ENCODE results near the gene TEX53. TPM values are rescaled to one million over a fixed set of nuclear protein-coding genes. Genes with fewer than 3 reads are reported as not detected.

The TEX53 gene
- total RNA-seq, 1 experiment from 2014 or later, result not detected

GRCh38 chr9:114613919-114614318, 43.7 kb downstream of the TEX53 start:
- POLR2A ChIA-PET, result interaction anchor here (2.4 kb wide), 1 partner anchor 26 kb away, joined by 7 read pairs; the partner anchor contains the start of gene ATP6V1G1
- H3K4me2 ChIP-seq (ENCODE audit: low read length), result no peak overlapping the region
- no peak overlapping the region for H3K9ac ChIP-seq (ENCODE audit: low read length)
- BruUV-seq (replicated peaks), result no TSS peak
- intact Hi-C loops (cut with micrococcal nuclease), result no loop called here
- RAD21 ChIA-PET (ENCODE audit: low non-redundant PET in 1 of 2, low total read pairs in 2 of 2, uncharacterized antibody in 2 of 2, unreplicated experiment in 2 of 2), result no interaction called here
- no peak for TF ChIP-seq YY1 (IDR thresholded peaks at IDR 0.05; ENCODE audit: extremely low read depth, insufficient replicate concordance, low read depth, low read length)
- TF ChIP-seq, protein P1, sequence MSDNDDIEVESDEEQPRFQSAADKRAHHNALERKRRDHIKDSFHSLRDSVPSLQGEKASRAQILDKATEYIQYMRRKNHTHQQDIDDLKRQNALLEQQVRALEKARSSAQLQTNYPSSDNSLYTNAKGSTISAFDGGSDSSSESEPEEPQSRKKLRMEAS (IDR thresholded peaks at IDR 0.05), result no peak
- TF ChIP-seq, protein P2, sequence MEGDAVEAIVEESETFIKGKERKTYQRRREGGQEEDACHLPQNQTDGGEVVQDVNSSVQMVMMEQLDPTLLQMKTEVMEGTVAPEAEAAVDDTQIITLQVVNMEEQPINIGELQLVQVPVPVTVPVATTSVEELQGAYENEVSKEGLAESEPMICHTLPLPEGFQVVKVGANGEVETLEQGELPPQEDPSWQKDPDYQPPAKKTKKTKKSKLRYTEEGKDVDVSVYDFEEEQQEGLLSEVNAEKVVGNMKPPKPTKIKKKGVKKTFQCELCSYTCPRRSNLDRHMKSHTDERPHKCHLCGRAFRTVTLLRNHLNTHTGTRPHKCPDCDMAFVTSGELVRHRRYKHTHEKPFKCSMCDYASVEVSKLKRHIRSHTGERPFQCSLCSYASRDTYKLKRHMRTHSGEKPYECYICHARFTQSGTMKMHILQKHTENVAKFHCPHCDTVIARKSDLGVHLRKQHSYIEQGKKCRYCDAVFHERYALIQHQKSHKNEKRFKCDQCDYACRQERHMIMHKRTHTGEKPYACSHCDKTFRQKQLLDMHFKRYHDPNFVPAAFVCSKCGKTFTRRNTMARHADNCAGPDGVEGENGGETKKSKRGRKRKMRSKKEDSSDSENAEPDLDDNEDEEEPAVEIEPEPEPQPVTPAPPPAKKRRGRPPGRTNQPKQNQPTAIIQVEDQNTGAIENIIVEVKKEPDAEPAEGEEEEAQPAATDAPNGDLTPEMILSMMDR (IDR thresholded peaks at IDR 0.05 in 2 of 3, conservative IDR thresholded peaks at IDR 0.05 in 1 of 3; ENCODE audit: borderline replicate concordance in 1 of 3, insufficient read depth in 1 of 3, low read depth in 2 of 3, low read length in 2 of 3), result no peak
- TF ChIP-seq POLR2A (IDR thresholded peaks at IDR 0.05; ENCODE audit: borderline replicate concordance, extremely low read depth, insufficient read depth, insufficient read length), result no peak
- no peak for TF ChIP-seq SRF (IDR thresholded peaks at IDR 0.05; ENCODE audit: low read depth)
- TF ChIP-seq, protein P3, sequence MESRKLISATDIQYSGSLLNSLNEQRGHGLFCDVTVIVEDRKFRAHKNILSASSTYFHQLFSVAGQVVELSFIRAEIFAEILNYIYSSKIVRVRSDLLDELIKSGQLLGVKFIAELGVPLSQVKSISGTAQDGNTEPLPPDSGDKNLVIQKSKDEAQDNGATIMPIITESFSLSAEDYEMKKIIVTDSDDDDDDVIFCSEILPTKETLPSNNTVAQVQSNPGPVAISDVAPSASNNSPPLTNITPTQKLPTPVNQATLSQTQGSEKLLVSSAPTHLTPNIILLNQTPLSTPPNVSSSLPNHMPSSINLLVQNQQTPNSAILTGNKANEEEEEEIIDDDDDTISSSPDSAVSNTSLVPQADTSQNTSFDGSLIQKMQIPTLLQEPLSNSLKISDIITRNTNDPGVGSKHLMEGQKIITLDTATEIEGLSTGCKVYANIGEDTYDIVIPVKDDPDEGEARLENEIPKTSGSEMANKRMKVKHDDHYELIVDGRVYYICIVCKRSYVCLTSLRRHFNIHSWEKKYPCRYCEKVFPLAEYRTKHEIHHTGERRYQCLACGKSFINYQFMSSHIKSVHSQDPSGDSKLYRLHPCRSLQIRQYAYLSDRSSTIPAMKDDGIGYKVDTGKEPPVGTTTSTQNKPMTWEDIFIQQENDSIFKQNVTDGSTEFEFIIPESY (IDR thresholded peaks at IDR 0.05; ENCODE audit: extremely low read depth, insufficient replicate concordance, low read length), result no peak
- no peak overlapping the region for H3K4me3 ChIP-seq (replicated peaks in 1 of 2; ENCODE audit: low read depth in 1 of 2, low read length in 2 of 2)
- peaks cover 11 to 24% of the 10 kb centered on the region in 2 experiments for H3K4me1 ChIP-seq (ENCODE audit: control insufficient read depth in 1 of 2, insufficient read depth in 2 of 2, low read length in 2 of 2)
- peaks cover 8% of the 10 kb centered on the region; the same call in 1 of the 2 replicates for H3K79me2 ChIP-seq (ENCODE audit: insufficient read depth, low read length)
- no peaks in the 10 kb centered on the region for H3K9me3 ChIP-seq (ENCODE audit: control insufficient read depth in 1 of 2, insufficient read depth in 1 of 2, low read depth in 1 of 2, low read length in 2 of 2)
- H4K20me1 ChIP-seq (ENCODE audit: insufficient read depth), result no peaks in the 10 kb centered on the region
- H3K27ac ChIP-seq (ENCODE audit: low read depth, low read length), result no peak overlapping the region
- CTCF ChIA-PET, result interaction anchor here (0.9 kb wide), 1 partner anchor 110 kb away, joined by 3 read pairs; no protein-coding TSS in a partner anchor
- no peaks in the 10 kb centered on the region for H3K9me2 ChIP-seq (ENCODE audit: insufficient read depth)
- no peaks in the 10 kb centered on the region for H3K27me3 ChIP-seq (ENCODE audit: insufficient read depth, low read length)
- DNase-seq (ENCODE audit: low read depth, low spot score) (no peak), ATAC-seq (no peak)
- H2AFZ ChIP-seq (ENCODE audit: low read depth, low read length, poor library complexity, severe bottlenecking), result no peak overlapping the region
- H3K36me3 ChIP-seq (ENCODE audit: control insufficient read depth in 1 of 2, insufficient read depth in 2 of 2, low read length in 2 of 2), result no peaks in the 10 kb centered on the region; a peak in 1 of 4 replicates
